Epithelial cell of esophagus (primary cell): Measurements from ENCODE around the gene LMTK2.

ENCODE experiments used
- DNase-seq: peaks from one replicate; pipeline ENCODE4 v3.0.0; 2010; ENCODE audit warnings: low read depth
- H3K4me3 ChIP-seq: 2 replicates; pipeline ENCODE4 v1.5.1; 2011; ENCODE audit warnings: mild to moderate bottlenecking, low read length, control low read depth
- TF ChIP-seq, protein P1 (sequence below): IDR thresholded peaks from 2 replicates; pipeline ENCODE4 v1.5.1; 2011; ENCODE audit warnings: low read depth, mild to moderate bottlenecking, low read length, control low read depth, inconsistent platforms; ENCODE audit not compliant: insufficient read depth; ENCODE audit errors: missing control alignments

Gene LMTK2

DNA sequence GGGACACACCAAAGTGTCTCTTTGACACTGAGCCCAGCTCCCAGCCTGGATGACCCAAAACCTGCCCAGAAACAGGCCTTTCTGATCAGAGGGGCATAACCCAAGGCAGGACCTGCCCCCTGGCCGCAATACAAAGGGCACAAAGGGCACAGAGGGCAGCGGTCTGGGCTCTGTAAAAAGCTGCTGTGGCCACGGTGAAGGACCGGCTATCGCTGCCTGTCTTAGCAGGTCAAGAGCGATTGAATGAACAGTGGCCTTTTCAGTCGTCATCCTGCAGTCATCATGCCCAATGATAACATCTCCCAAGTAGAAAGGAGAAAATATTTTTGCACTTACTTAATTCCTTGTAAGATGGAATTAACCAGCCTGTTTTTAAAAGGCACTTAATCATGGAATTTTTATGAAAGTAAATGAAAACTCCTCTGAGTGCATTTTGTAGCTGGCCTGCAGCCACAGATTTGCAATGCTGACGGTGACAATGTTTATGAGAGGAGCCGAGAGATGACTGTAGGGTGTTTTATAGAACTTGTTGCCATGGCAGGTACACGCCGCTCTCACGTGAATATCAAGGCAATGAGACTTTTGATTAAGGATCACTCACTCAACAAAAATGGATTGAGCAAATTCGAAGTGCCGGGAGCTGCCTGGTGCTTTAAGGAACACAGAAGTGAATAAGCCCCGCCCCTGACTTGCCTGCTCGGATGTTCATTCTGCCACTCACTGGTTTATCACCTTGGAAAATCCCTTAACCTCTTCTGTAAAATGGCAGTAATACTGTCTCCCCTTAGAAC is 57.2 kb downstream of the LMTK2 start:
- DNase-seq, result peak; percentile 85
- H3K4me3 ChIP-seq, result no peak overlapping the region
- TF ChIP-seq, protein P1, sequence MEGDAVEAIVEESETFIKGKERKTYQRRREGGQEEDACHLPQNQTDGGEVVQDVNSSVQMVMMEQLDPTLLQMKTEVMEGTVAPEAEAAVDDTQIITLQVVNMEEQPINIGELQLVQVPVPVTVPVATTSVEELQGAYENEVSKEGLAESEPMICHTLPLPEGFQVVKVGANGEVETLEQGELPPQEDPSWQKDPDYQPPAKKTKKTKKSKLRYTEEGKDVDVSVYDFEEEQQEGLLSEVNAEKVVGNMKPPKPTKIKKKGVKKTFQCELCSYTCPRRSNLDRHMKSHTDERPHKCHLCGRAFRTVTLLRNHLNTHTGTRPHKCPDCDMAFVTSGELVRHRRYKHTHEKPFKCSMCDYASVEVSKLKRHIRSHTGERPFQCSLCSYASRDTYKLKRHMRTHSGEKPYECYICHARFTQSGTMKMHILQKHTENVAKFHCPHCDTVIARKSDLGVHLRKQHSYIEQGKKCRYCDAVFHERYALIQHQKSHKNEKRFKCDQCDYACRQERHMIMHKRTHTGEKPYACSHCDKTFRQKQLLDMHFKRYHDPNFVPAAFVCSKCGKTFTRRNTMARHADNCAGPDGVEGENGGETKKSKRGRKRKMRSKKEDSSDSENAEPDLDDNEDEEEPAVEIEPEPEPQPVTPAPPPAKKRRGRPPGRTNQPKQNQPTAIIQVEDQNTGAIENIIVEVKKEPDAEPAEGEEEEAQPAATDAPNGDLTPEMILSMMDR, result no peak

DNA sequence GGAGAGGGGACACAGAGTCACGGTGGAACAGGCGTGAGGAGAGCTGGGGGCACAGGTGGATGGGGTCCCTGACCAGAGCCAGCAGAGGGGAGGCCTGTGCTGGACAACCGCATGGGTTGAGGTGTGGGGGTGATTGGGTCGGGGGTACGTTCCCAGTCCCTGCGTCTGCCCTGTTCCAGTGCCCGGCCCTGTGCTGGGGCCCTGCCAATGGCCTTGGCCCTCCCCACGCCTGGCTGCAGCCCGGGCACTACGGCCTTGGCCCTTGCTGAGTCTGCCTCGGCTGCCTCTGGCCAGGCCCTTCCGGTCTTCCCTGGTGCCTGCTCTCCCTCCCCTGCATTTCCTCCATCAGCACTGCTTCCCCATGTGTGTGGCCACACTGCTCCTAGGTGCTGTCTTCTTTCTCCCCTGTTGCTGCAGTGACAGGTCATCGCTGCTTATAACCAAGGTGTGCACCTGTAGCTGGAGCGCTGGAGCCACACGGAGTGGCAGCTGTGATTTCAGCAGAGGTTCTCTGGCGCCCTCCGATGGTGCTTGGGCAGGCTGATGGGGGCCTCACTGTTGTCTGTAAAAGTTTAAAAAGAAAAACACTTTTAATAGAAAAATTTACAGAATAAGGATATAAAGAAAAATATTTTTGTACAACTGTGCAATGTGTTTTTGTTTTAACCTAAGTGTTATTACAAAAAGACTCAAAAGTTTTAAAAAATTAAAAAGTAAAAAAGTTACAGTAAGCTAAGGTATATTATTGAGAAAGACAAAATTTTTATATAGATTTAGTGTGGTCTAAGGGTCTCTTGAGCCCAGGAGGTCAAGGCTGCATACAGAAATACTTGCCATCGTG is 59.4 kb downstream of the LMTK2 start:
- no peak overlapping the region for H3K4me3 ChIP-seq
- DNase-seq, result peak; percentile 42
- TF ChIP-seq, protein P1, result peak; percentile 60

DNA sequence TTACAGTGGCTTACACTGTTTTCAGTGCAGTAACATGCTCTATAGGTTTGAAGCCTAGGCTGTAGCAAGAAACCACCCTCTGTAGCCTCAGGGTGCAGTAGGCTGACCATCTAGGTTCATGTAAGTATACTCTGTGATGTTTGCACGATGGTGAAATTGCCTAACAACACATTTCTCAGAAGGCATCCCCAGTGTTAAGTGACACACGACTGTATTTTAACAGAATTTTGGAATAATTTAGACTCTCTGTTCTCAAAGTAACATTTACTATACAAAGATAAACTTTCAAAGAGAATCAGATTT is 60.0 kb downstream of the LMTK2 start:
- H3K4me3 ChIP-seq, result no peak overlapping the region
- TF ChIP-seq, protein P1, result no peak
- no peak for DNase-seq

DNA sequence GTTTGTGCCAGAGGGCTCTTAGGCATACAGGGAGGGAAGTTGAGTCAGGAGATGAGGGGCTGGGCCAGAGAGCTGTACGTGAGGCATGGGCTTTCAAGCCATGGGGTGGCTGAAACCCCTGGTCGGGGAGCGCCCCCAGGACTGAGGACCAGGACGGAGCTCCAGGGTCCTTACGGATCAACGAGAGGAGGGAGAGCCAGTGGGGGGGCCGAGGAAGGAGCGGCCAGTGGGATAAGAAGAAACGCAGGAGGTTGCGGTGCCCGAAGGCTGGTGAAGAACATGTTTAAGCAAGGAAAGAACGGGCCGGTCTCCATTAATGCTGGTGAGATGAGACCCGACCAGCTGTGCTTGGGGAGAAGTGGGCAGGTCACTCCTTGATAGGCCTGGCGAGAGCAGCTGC is 61.0 kb downstream of the LMTK2 start:
- no peak for DNase-seq
- TF ChIP-seq, protein P1, result no peak

DNA sequence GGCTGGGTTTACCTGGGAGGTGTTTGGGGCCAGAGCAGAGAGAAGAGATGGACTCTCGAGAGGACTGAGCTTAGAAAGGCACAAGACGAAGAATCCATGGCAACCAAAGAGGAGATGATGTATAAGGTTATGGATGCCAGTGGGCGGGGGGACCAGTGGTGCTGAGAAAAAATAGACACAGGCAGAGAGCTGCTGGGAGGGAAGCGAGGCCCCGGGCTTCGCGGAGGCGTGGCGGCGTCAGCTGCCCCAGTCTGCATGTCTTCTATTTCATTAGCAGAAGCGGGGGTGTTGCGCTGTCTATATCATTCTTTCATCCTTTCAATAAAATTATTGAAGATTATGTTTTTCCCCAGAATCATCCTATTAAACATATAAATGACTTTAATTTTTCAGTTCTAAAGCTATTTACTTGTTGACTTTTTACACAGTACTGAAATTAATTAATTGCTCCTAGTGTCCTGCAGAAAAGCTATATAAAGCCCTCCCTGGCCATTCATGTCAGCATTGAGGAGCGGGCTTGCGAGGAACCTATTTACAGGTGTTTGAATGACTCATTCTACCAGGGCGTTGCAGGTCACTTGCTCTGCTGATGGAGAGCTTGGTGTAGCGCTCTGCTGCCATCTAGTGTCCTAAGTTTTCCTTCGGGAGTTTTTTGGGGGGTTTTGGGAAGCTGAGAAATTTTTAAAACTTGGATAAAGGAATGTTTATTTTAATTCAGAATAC is 61.7 kb downstream of the LMTK2 start:
- DNase-seq, result peak; percentile 90
- TF ChIP-seq, protein P1, result peak; percentile 89

More for the DNA sequence above, 61.0 kb downstream of the LMTK2 start:
- no peak overlapping the region for H3K4me3 ChIP-seq

DNA sequence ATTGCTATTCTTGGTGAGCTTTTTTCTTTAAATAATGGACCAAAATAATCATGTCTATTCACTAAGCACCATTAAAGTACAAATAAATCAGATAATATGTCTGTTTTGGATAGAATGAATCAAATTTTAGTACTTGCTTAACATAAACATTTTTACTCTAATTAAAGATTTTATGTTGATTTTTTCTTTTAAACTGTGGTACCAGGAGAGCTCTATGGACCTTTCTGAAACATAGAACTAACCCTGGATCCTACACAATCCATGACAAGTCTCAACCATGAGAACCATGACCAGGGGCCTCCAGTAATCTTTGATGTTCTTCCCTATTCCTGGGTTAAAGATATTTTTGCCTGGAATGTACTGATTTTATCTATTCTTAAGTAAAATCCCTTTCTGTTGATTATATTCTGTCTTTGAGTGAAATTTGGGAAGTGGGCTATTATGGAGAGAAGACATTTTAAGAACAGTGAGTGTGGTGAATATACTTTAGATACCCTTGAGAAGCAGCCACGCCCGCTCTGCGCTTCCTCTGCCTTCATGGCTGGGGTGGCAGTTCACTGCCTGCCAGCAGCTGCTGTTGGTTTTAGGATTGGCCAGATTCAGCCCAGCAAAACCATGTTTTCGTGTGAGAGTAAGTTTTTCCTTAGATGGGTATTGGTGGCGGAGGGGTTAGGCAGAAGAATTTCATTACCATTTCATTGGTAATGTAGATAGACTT is 62.4 kb downstream of the LMTK2 start:
- H3K4me3 ChIP-seq, result no peak overlapping the region
- TF ChIP-seq, protein P1, result no peak
- DNase-seq, result no peak

More for the DNA sequence above, 61.7 kb downstream of the LMTK2 start:
- H3K4me3 ChIP-seq, result no peak overlapping the region
